Kidney tubule cell (primary cell): ENCODE results near the gene CDKAL1.

ENCODE experiments used
- DNase-seq: peaks from one replicate; pipeline ENCODE4 v3.0.0-alpha.2; 2018; ENCODE audit warnings: low spot score

Gene CDKAL1

GRCh38 chr6:21109391-21110178 lies 575.3 kb downstream of the CDKAL1 start:
- peak; percentile 87 for DNase-seq

GRCh38 chr6:21110684-21111083 lies 576.4 kb downstream of the CDKAL1 start:
- DNase-seq = no peak

- peak; percentile 47 for DNase-seq
Observed at GRCh38 chr6:21111093-21111725, 577.0 kb downstream of the CDKAL1 start.

- no peak for DNase-seq
Observed at GRCh38 chr6:21115111-21115510, 580.9 kb downstream of the CDKAL1 start.

- no peak for DNase-seq
Observed at GRCh38 chr6:21116736-21117135, 582.5 kb downstream of the CDKAL1 start.

GRCh38 chr6:21118216-21118780 lies 584.0 kb downstream of the CDKAL1 start:
- no peak for DNase-seq

- DNase-seq = no peak
Observed at GRCh38 chr6:21121636-21122136, 587.4 kb downstream of the CDKAL1 start.

- DNase-seq = no peak
Observed at GRCh38 chr6:21123507-21124436, 589.5 kb downstream of the CDKAL1 start.

GRCh38 chr6:21128601-21129000 lies 594.3 kb downstream of the CDKAL1 start:
- DNase-seq = no peak

- DNase-seq = no peak
Observed at GRCh38 chr6:21131406-21131805, 597.1 kb downstream of the CDKAL1 start.

- no peak for DNase-seq
Observed at GRCh38 chr6:21132446-21132845, 598.2 kb downstream of the CDKAL1 start.

GRCh38 chr6:21132856-21133838 lies 598.9 kb downstream of the CDKAL1 start:
- DNase-seq = no peak

- no peak for DNase-seq
Observed at GRCh38 chr6:21133901-21134300, 599.6 kb downstream of the CDKAL1 start.

- DNase-seq = no peak
Observed at GRCh38 chr6:21134356-21134755, 600.1 kb downstream of the CDKAL1 start.

GRCh38 chr6:21135484-21136013 lies 601.3 kb downstream of the CDKAL1 start:
- no peak for DNase-seq

GRCh38 chr6:21137700-21138335 lies 603.6 kb downstream of the CDKAL1 start:
- no peak for DNase-seq

- no peak for DNase-seq
Observed at GRCh38 chr6:21138336-21139069, 604.2 kb downstream of the CDKAL1 start.

- no peak for DNase-seq
Observed at GRCh38 chr6:21140966-21141365, 606.7 kb downstream of the CDKAL1 start.

GRCh38 chr6:21141616-21142303 lies 607.5 kb downstream of the CDKAL1 start:
- DNase-seq = no peak
